ENCODE results near the gene FNDC7. TPM values are rescaled to one million over a fixed set of nuclear protein-coding genes. Genes with fewer than 3 reads are reported as not detected.

FNDC7 gene
- total RNA-seq, 2 donors from 2014 or later, result not detected

- Histone ChIP-seq H3K4me3 (no peak overlapping the region), H3K27me3 (no peaks in the 10 kb centered on the region), H3K4me1 (no peaks in the 10 kb centered on the region), H3K27ac (no peak overlapping the region), H3K36me3 (replicated peaks in 1 of 2; ENCODE audit: insufficient read depth in 1 of 2, low read depth in 2 of 2) (no peaks in the 10 kb centered on the region), H3K9me3 (no peaks in the 10 kb centered on the region)
- TF ChIP-seq CTCF (IDR thresholded peaks at IDR 0.05) (no peak), POLR2A (IDR thresholded peaks at IDR 0.05) (no peak)
- no peak for ATAC-seq
- DNase-seq, result no peak
- intact Hi-C loops (cut with DNase I), result no loop called here
Measured at GRCh38 chr1:108668777-108669176, 43.9 kb upstream of the FNDC7 start.

GRCh38 chr1:108669679-108670078 lies 43.0 kb upstream of the FNDC7 start:
- no peak overlapping the region for H3K27ac ChIP-seq
- H3K9me3 ChIP-seq, result no peaks in the 10 kb centered on the region
- ATAC-seq (no peak), DNase-seq (no peak)
- H3K4me1 ChIP-seq, result no peaks in the 10 kb centered on the region
- H3K36me3 ChIP-seq (replicated peaks in 1 of 2; ENCODE audit: insufficient read depth in 1 of 2, low read depth in 2 of 2), result no peaks in the 10 kb centered on the region
- TF ChIP-seq POLR2A (IDR thresholded peaks at IDR 0.05) (no peak), CTCF (IDR thresholded peaks at IDR 0.05) (no peak)
- no peak overlapping the region for H3K4me3 ChIP-seq
- 64 to 65% methylated on average over 7 of the region's 7 CpGs for WGBS, 2 donors
- no peaks in the 10 kb centered on the region for H3K27me3 ChIP-seq
- intact Hi-C loops (cut with DNase I), result no loop called here

- intact Hi-C loops (cut with DNase I), result no loop called here
Measured at GRCh38 chr1:108670131-108670773, 42.5 kb upstream of the FNDC7 start.

GRCh38 chr1:108671143-108671542 lies 41.6 kb upstream of the FNDC7 start:
- no peaks in the 10 kb centered on the region for H3K4me1 ChIP-seq
- H3K27ac ChIP-seq, result no peak overlapping the region
- H3K36me3 ChIP-seq (replicated peaks in 1 of 2; ENCODE audit: insufficient read depth in 1 of 2, low read depth in 2 of 2), result no peaks in the 10 kb centered on the region
- 87 to 90% methylated on average over 2 of the region's 2 CpGs for WGBS, 2 donors
- no peaks in the 10 kb centered on the region for H3K27me3 ChIP-seq
- ATAC-seq, result no peak
- H3K9me3 ChIP-seq, result no peaks in the 10 kb centered on the region
- no peak for DNase-seq
- intact Hi-C loops (cut with DNase I), result no loop called here
- no peak overlapping the region for H3K4me3 ChIP-seq
- no peak for TF ChIP-seq POLR2A (IDR thresholded peaks at IDR 0.05)

More at GRCh38 chr1:108670131-108670773, 42.5 kb upstream of the FNDC7 start:
- no peaks in the 10 kb centered on the region for H3K27me3 ChIP-seq
- DNase-seq, result no peak
- H3K36me3 ChIP-seq (replicated peaks in 1 of 2; ENCODE audit: insufficient read depth in 1 of 2, low read depth in 2 of 2), result no peaks in the 10 kb centered on the region
- ATAC-seq, result no peak
- no peak overlapping the region for H3K27ac ChIP-seq
- H3K4me3 ChIP-seq, result no peak overlapping the region
- no peaks in the 10 kb centered on the region for H3K4me1 ChIP-seq
- H3K9me3 ChIP-seq, result no peaks in the 10 kb centered on the region
- TF ChIP-seq CTCF (IDR thresholded peaks at IDR 0.05) (no peak), POLR2A (IDR thresholded peaks at IDR 0.05) (no peak)
- 75 to 87% methylated on average over 3 to 5 of the region's 5 CpGs for WGBS, 2 donors

- Histone ChIP-seq H3K9me3 (no peaks in the 10 kb centered on the region), H3K27ac (no peak overlapping the region), H3K4me1 (peaks cover 3% of the 10 kb centered on the region), H3K4me3 (no peak overlapping the region), H3K27me3 (no peaks in the 10 kb centered on the region), H3K36me3 (replicated peaks in 1 of 2; ENCODE audit: insufficient read depth in 1 of 2, low read depth in 2 of 2) (no peaks in the 10 kb centered on the region)
- intact Hi-C loops (cut with DNase I), result no loop called here
- 73 to 74% methylated on average over 4 of the region's 4 CpGs for WGBS, 2 donors
- ATAC-seq (no peak), DNase-seq (no peak)
- no peak for TF ChIP-seq POLR2A (IDR thresholded peaks at IDR 0.05)
- TF ChIP-seq CTCF (IDR thresholded peaks at IDR 0.05), result no peak
Measured at GRCh38 chr1:108678706-108679105, 34.0 kb upstream of the FNDC7 start.

Data from body of pancreas (tissue), 4 donors.